GM12892 (cell line): ENCODE data around the gene STEAP1B.
"Not testable (repeated sequence)": the region's sequence is repeated elsewhere in the genome, so short reads cannot be mapped to it uniquely, and the experiment has no call there.

Experiments
- DNase-seq: peaks from one replicate; pipeline ENCODE4 v3.0.0; 2011; ENCODE audit not compliant: insufficient read length
- FAIRE-seq: peaks from 2 replicates; lab custom pipeline; 2011; peaks lifted over from hg19 to GRCh38; lab: Jason Lieb, UNC
- POLR2A ChIP-seq: IDR thresholded peaks from 2 replicates; pipeline ENCODE4 v1.6.1; 2011; ENCODE audit warnings: low read depth, low read length, control low read depth
- POLR2AphosphoS5 ChIP-seq: IDR thresholded peaks from 2 replicates; pipeline ENCODE4 v1.6.1; 2011; ENCODE audit warnings: low read depth, low read length, control low read depth
- TAF1 ChIP-seq: IDR thresholded peaks from 2 replicates; pipeline ENCODE4 v1.6.1; 2011; ENCODE audit warnings: low read depth, mild to moderate bottlenecking, control low read depth, low read length, borderline replicate concordance

The STEAP1B gene

GRCh38 chr7:22457471-22457870 is 42.5 kb downstream of the STEAP1B start:
- FAIRE-seq (no peak), DNase-seq (no peak)
- TF ChIP-seq POLR2A (no peak), TAF1 (no peak), POLR2AphosphoS5 (no peak)

GRCh38 chr7:22454446-22454845 is 45.5 kb downstream of the STEAP1B start:
- FAIRE-seq: no peak
- no peak for TF ChIP-seq TAF1
- no peak for TF ChIP-seq POLR2A
- TF ChIP-seq POLR2AphosphoS5: no peak
- no peak for DNase-seq

GRCh38 chr7:22452960-22453558 is 46.9 kb downstream of the STEAP1B start:
- DNase-seq: no peak
- FAIRE-seq: no peak
- TF ChIP-seq TAF1: no peak
- TF ChIP-seq POLR2A: no peak
- no peak for TF ChIP-seq POLR2AphosphoS5

DNA sequence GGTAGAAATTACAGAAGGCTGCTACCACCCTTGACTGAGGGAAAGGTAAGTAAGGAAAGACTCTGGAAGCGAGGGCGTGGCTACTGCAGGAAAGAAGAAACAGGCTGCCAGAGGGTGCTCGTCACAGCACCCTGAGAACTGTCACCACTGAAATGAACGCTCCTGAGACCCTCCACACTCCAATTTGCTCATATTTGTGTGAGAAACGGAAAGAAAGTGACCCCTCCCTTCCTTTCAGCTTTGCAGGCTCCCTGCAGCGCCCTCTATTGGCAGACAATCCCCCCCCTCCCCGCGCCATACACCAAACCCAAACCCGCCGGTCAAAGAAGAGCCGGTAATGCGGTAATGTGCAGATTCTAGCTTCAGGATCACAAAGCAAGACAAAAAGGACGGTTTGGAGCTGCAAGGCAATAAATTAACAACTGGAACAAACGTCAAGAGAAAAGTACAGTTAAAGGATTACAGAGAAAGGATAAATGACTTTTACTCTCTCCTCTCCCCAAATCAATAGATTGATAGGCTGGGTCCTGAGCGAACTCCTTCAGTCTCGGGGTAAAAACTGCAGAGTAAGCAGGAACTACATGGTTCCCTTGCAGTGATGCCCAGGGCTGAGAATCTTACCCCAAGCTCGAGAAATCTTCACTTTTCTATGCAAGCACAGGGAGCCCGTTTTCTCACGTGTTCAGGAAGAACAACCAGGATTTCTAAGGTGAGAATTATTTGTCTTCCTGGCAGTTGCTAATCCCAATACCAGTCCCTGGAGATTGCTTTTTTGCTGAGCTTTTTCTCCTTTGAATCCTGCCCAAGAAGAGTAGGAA is 47.6 kb downstream of the STEAP1B start:
- peak; percentile 86 for FAIRE-seq
- no peak for DNase-seq
- TF ChIP-seq POLR2A (no peak), POLR2AphosphoS5 (no peak), TAF1 (no peak)

- not testable (repeated sequence) for FAIRE-seq
Measured at GRCh38 chr7:22450013-22450412, 50.0 kb downstream of the STEAP1B start.

DNA sequence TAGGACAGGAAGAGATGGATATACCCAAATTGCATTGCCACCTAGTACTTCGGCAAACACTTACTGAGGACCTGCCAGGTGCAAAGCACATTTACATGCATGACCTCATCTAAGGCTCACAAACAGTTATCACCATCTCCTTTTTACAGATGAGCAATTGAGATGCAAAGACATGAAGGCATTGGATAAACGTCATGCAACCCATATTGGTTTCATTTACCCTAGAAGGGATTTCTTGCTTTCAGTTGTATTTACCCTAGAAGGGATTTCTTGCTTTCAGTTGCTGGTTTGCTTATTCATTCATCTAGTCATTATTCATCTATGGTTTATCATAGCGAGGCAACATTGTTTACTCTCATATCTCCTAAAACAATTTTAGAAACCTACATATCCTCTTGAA is 52.2 kb downstream of the STEAP1B start:
- no peak for DNase-seq
- TF ChIP-seq POLR2AphosphoS5 (no peak), POLR2A (no peak), TAF1 (no peak)
- peak; percentile 99 for FAIRE-seq

More at GRCh38 chr7:22450013-22450412, 50.0 kb downstream of the STEAP1B start:
- DNase-seq: not testable (repeated sequence)

DNA sequence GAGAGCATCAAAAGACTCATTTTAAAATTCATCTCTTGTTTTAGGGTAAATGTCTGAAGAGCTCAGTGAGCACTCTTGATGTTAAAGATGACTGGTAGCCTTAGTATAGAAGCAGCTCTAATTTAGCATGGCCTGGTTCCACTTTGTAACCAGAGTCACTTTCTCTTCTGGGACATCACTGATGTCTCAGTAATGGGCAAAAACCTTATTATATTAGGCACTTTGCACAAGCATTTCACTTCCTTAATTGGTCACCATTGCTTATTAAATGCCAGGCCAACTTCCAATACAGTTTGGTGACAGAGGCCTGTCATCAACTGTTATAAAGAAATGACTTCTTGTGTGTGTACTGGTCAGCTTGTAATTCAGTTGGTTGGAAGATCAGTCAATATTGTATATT is 53.0 kb downstream of the STEAP1B start:
- TF ChIP-seq POLR2A (no peak), TAF1 (no peak), POLR2AphosphoS5 (no peak)
- DNase-seq: no peak
- FAIRE-seq: peak; percentile 66

DNA sequence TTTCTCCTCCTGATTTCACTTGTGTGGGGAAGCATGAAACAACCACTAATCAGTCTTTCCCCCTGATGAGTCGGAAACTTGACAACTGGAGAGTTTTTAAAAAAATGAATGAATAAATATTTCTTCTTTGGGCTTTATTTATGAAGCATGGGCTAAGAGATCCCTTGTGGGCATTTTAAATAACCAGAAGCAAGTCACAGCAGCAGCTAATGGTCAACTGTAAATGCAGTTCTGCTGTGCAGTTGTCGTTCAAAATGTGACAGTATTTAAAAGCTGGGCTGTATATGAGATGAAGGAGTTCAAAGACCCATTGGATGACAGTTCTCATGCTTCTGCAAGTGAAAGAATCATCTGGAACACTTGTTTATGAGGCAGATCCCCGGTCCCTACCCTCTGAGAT is 54.1 kb downstream of the STEAP1B start:
- FAIRE-seq: peak; percentile 73
- TF ChIP-seq POLR2A (no peak), POLR2AphosphoS5 (no peak), TAF1 (no peak)
- DNase-seq: no peak

DNA sequence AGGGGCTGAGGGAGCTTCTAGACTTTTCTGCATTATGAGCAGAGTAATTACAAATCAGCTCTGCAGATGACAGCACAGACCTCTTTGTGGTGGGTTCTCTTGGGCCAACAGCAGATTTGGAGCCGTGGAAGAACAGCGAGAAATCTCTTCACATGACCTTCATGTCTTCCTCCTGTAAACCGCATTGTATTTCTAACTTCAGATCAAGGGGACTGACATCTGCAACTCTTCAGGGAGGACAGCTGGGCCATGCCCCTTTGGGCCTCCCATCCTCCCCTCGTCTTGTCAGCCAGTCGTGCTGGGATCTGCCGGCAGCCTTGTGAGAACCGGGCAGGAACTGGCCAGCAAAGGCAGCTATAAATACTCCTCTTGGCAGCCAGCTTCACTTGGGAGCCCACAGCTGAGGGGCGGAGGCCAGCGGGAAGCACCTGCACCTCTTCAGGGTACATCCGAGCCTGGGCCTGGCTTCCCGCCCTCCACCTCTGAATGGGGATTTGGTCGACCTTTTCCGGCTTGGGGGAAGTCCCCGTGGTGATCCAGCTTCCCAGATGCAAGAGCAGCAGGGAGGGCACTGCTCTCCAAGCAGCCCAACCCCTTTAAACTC is 54.7 kb downstream of the STEAP1B start:
- TF ChIP-seq POLR2A (peak; percentile 30; the same call in 1 of the 2 replicates), POLR2AphosphoS5 (no peak), TAF1 (no peak)
- DNase-seq (no peak), FAIRE-seq (peak; percentile 88)

- DNase-seq (no peak), FAIRE-seq (peak; percentile 83)
- TF ChIP-seq POLR2AphosphoS5 (no peak), POLR2A (no peak), TAF1 (no peak)
Measured at GRCh38 chr7:22444181-22444971, 55.6 kb downstream of the STEAP1B start.
